ENCODE measurements around the gene L3MBTL4. TPM values are rescaled to one million over a fixed set of nuclear protein-coding genes. Genes with fewer than 3 reads are reported as not detected.
"Not testable (repeated sequence)": the region's sequence is repeated elsewhere in the genome, so short reads cannot be mapped to it uniquely, and the experiment has no call there.

The L3MBTL4 gene
- total and polyA plus RNA-seq, 5 donors, result 4.9 to 36.9 (median 31.4) TPM

DNA sequence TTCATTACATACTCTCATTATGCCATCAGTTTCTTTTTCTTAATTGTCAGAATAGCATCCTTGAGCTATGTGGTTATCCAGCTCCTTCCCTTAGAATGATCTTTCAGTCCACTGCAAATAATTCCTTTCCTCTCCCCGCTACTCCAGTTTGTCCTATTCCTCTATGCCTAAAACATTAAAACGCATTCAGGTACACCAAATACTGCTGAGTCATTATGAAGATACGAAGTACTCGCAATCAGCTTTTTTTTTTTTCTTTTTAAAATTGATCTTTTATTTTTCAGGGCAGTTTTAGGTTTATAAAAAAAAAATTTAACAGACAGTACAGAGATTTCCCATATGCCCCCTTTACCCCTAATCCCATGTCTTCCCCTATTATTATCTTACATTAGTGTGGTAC lies 354.6 kb downstream of the L3MBTL4 start:
- ATAC-seq (no peak), DNase-seq (no peak)
- H3K4me1 ChIP-seq (ENCODE audit: control insufficient read depth, insufficient read depth, low read length), result peaks cover 7% of the 10 kb centered on the region
- no peak overlapping the region for H3K27ac ChIP-seq (ENCODE audit: low read length)
- H3K9me3 ChIP-seq (ENCODE audit: control insufficient read depth, low read length), result no peaks in the 10 kb centered on the region
- no peak overlapping the region for H3K4me3 ChIP-seq (ENCODE audit: low read length)
- intact Hi-C loops (cut with DNase I), result no loop called here
- 92% methylated on average over 4 of the region's 4 CpGs for WGBS
- H3K27me3 ChIP-seq (ENCODE audit: control insufficient read depth, insufficient read depth), result no peaks in the 10 kb centered on the region

DNA sequence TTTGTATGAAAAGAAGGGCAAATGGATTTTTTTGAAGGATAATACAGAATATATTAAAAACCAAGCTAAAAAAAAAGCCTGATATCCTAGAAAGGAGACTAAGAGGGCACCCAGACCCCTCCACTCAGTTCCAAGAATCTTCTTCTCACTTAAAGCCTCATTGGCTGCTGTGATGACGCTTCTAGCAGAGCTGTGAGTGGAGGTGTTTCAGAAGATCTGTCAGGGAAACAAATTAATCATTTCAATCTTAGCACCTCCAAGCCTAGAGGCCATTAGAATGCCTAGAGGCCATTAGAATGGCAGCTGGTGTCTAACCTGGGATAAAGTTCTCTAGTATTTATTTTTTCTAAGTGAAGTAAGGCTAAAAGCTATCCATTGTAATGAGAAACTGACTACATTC lies 355.2 kb downstream of the L3MBTL4 start:
- intact Hi-C loops (cut with DNase I), result no loop called here
- Histone ChIP-seq H3K27ac (ENCODE audit: low read length) (peak overlapping the region; percentile 92), H3K9me3 (ENCODE audit: control insufficient read depth, low read length) (no peaks in the 10 kb centered on the region), H3K27me3 (ENCODE audit: control insufficient read depth, insufficient read depth) (no peaks in the 10 kb centered on the region), H3K4me1 (ENCODE audit: control insufficient read depth, insufficient read depth, low read length) (peaks cover 7% of the 10 kb centered on the region), H3K4me3 (ENCODE audit: low read length) (no peak overlapping the region)
- WGBS, result 56% methylated on average over 1 of the region's 1 CpG
- ATAC-seq (peak in 1 of 2 donors; percentile 66), DNase-seq (no peak)

GRCh38 chr18:6058941-6059340 lies 355.8 kb downstream of the L3MBTL4 start:
- H3K4me3 ChIP-seq (ENCODE audit: low read length), result no peak overlapping the region
- peak; percentile 93 to 95 for ATAC-seq
- 41% methylated on average over 6 of the region's 6 CpGs for WGBS
- H3K4me1 ChIP-seq (ENCODE audit: control insufficient read depth, insufficient read depth, low read length), result peaks cover 7% of the 10 kb centered on the region
- DNase-seq, result peak; percentile 37 to 70 (median 64)
- H3K27ac ChIP-seq (ENCODE audit: low read length), result peak overlapping the region; percentile 39
- no peaks in the 10 kb centered on the region for H3K27me3 ChIP-seq (ENCODE audit: control insufficient read depth, insufficient read depth)
- H3K9me3 ChIP-seq (ENCODE audit: control insufficient read depth, low read length), result no peaks in the 10 kb centered on the region
- intact Hi-C loops (cut with DNase I), result no loop called here

GRCh38 chr18:6057604-6058003 lies 357.1 kb downstream of the L3MBTL4 start:
- no peak for DNase-seq
- WGBS, result 64% methylated on average over 3 of the region's 3 CpGs
- no peak overlapping the region for H3K4me3 ChIP-seq (ENCODE audit: low read length)
- no peaks in the 10 kb centered on the region for H3K9me3 ChIP-seq (ENCODE audit: control insufficient read depth, low read length)
- no peaks in the 10 kb centered on the region for H3K27me3 ChIP-seq (ENCODE audit: control insufficient read depth, insufficient read depth)
- no peak overlapping the region for H3K27ac ChIP-seq (ENCODE audit: low read length)
- ATAC-seq, result no peak
- H3K4me1 ChIP-seq (ENCODE audit: control insufficient read depth, insufficient read depth, low read length), result peaks cover 7% of the 10 kb centered on the region
- intact Hi-C loops (cut with DNase I), result no loop called here

DNA sequence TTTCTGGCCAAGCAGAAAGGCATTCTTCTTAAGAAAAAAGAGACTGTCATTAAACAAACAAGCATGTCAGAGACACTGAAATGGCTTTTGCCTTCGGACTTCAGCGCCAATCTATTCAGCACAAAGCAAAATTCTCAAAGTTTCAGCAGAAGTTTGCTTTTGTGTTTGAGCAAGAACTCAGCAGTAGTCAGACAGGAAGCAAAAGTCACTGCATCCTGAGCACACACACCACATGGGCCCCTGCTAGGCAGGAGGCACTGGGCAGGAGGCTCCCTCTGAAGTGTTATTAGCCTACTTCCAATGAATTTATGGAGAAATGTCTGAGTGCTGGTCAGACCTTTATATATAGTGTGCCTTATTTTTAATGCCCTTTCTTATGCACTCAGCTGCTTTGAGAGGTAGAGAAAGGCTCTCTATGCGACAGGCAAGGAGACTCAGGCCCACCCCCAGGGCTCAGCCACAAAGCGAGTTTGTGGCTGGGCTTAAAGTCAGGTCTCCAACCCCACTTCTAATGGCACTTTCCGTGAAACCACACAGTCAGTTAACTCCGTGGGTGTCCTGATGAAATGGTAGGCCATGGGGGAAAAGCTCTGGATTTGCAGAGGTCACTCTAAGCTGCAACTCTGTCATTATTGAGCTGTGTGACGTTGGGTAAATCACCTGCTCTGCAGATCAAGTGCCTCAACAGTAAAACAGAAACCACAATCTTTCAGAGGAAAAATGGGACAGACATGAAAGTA lies 358.4 kb downstream of the L3MBTL4 start:
- 55% methylated on average over 7 of the region's 7 CpGs for WGBS
- peaks cover 7% of the 10 kb centered on the region for H3K4me1 ChIP-seq (ENCODE audit: control insufficient read depth, insufficient read depth, low read length)
- intact Hi-C loops (cut with DNase I), result no loop called here
- ATAC-seq (no peak), DNase-seq (no peak)
- no peaks in the 10 kb centered on the region for H3K9me3 ChIP-seq (ENCODE audit: control insufficient read depth, low read length)
- no peaks in the 10 kb centered on the region for H3K27me3 ChIP-seq (ENCODE audit: control insufficient read depth, insufficient read depth)
- H3K27ac ChIP-seq (ENCODE audit: low read length), result peak overlapping the region; percentile 67
- no peak overlapping the region for H3K4me3 ChIP-seq (ENCODE audit: low read length)

DNA sequence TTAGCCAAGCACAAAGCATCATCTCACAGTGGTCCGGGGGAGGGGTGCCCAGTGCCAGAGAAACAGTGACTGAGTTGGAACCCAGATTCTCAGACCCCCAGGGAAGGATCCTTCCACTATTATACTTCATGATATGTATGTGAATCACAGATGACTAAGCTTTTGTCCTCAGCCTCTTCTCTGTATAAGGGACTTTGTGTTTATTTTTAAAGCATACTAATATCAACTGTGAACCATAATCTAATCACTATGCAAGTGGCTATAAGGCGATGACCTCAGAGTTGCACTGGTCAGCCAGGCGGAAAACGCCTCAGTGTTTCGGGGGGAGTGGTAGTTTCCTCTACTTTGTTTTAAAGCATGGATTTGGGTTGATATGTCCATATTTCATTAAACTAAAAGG lies 359.0 kb downstream of the L3MBTL4 start:
- intact Hi-C loops (cut with DNase I), result no loop called here
- peaks cover 7% of the 10 kb centered on the region for H3K4me1 ChIP-seq (ENCODE audit: control insufficient read depth, insufficient read depth, low read length)
- no peak overlapping the region for H3K27ac ChIP-seq (ENCODE audit: low read length)

GRCh38 chr18:6054256-6054842 lies 360.4 kb downstream of the L3MBTL4 start:
- intact Hi-C loops (cut with DNase I), result no loop called here
- Histone ChIP-seq H3K27ac (ENCODE audit: low read length) (peak overlapping the region; percentile 12), H3K27me3 (ENCODE audit: control insufficient read depth, insufficient read depth) (no peaks in the 10 kb centered on the region), H3K9me3 (ENCODE audit: control insufficient read depth, low read length) (no peaks in the 10 kb centered on the region), H3K4me1 (ENCODE audit: control insufficient read depth, insufficient read depth, low read length) (peaks cover 7% of the 10 kb centered on the region), H3K4me3 (ENCODE audit: low read length) (no peak overlapping the region)
- peak; percentile 46 to 50 for ATAC-seq
- DNase-seq, result peak; percentile 23 to 59 (median 51)
- WGBS, result 65% methylated on average over 9 of the region's 9 CpGs

More for the DNA sequence above, 359.0 kb downstream of the L3MBTL4 start:
- WGBS, result 34% methylated on average over 5 of the region's 5 CpGs
- H3K4me3 ChIP-seq (ENCODE audit: low read length), result no peak overlapping the region
- DNase-seq (no peak), ATAC-seq (peak in 1 of 2 donors; percentile 30)
- H3K9me3 ChIP-seq (ENCODE audit: control insufficient read depth, low read length), result no peaks in the 10 kb centered on the region
- no peaks in the 10 kb centered on the region for H3K27me3 ChIP-seq (ENCODE audit: control insufficient read depth, insufficient read depth)

DNA sequence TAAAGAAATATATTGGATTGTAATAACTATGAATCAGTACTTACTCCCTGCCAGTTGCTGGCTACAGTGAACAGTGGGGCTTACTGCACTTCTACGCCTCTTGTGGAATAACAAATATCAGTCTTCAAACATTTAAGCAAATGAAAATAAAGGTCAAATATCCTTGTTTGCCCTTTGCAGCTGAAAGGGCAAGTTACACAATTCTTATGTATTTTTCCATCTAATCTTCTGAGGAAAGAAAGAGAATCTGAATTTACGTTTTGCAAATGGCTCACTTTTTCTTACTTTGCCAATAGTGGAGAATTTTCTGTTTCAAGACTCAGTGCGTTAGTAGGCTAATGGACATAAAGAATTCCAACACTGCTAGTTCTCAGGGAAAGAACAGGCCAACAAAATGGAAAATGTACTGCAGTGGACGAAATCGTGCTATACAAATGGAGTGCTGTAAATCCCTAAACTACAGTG lies 362.2 kb downstream of the L3MBTL4 start:
- Histone ChIP-seq H3K4me3 (ENCODE audit: low read length) (no peak overlapping the region), H3K27me3 (ENCODE audit: control insufficient read depth, insufficient read depth) (no peaks in the 10 kb centered on the region), H3K4me1 (ENCODE audit: control insufficient read depth, insufficient read depth, low read length) (peaks cover 7% of the 10 kb centered on the region), H3K27ac (ENCODE audit: low read length) (no peak overlapping the region), H3K9me3 (ENCODE audit: control insufficient read depth, low read length) (no peaks in the 10 kb centered on the region)
- intact Hi-C loops (cut with DNase I), result no loop called here
- ATAC-seq (no peak), DNase-seq (no peak)
- 81% methylated on average over 5 of the region's 5 CpGs for WGBS

DNA sequence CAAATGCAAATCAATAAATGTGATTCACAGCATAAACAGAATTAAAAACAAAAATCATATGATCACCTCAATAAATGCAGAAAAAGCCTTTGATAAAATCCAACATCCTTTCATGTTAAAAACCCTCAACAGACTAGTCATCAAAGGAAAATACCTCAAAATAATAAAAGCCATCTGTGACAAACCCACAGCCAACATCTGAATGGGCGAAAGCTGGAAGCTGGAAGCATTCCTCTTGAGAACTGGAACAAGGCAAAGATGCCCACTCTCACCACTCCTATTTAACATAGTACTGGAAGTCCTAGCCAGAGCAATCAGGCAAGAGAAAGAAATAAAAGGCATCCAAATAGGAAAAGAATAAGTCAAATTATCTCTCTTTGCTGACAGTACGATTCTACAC lies 367.1 kb downstream of the L3MBTL4 start:
- H3K4me3 ChIP-seq (ENCODE audit: low read length); H3K27me3 ChIP-seq (ENCODE audit: control insufficient read depth, insufficient read depth); ATAC-seq; H3K9me3 ChIP-seq (ENCODE audit: control insufficient read depth, low read length); intact Hi-C loops (cut with DNase I); DNase-seq; H3K4me1 ChIP-seq (ENCODE audit: control insufficient read depth, insufficient read depth, low read length); H3K27ac ChIP-seq (ENCODE audit: low read length): not testable (repeated sequence)
- WGBS, result 89% methylated on average over 2 of the region's 2 CpGs

GRCh38 chr18:6044773-6045172 lies 369.9 kb downstream of the L3MBTL4 start:
- Histone ChIP-seq H3K4me1 (ENCODE audit: control insufficient read depth, insufficient read depth, low read length) (no peaks in the 10 kb centered on the region), H3K27ac (ENCODE audit: low read length) (no peak overlapping the region), H3K27me3 (ENCODE audit: control insufficient read depth, insufficient read depth) (no peaks in the 10 kb centered on the region), H3K4me3 (ENCODE audit: low read length) (no peak overlapping the region), H3K9me3 (ENCODE audit: control insufficient read depth, low read length) (no peaks in the 10 kb centered on the region)
- intact Hi-C loops (cut with DNase I), result no loop called here
- no peak for DNase-seq
- ATAC-seq, result no peak

DNA sequence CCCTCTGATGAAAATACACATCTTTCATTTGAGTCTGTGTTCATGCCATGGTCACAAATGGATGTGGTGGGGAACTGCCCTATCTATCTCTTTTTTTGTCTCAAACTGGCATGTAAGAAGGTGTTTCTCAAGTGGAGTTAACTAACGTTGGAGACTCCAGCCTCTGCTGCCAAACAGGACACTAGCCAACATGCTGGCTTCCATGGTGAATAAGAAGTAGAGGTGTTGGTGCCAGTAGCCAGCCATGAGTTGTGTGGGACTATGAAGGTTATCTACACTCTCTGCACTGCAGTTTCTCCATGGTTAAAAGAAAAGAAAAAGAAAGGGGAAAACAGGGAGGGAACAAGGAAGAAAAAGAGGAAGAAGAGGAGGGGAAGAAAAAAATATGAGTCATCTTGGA lies 370.4 kb downstream of the L3MBTL4 start:
- H3K27me3 ChIP-seq (ENCODE audit: control insufficient read depth, insufficient read depth), result no peaks in the 10 kb centered on the region
- ATAC-seq, result peak; percentile 71 to 72
- 44% methylated on average over 1 of the region's 1 CpG for WGBS
- peak in 2 of 3 donors; percentile 17 to 53 for DNase-seq
- no peak overlapping the region for H3K4me3 ChIP-seq (ENCODE audit: low read length)
- H3K9me3 ChIP-seq (ENCODE audit: control insufficient read depth, low read length), result no peaks in the 10 kb centered on the region
- no peak overlapping the region for H3K27ac ChIP-seq (ENCODE audit: low read length)
- intact Hi-C loops (cut with DNase I), result no loop called here
- no peaks in the 10 kb centered on the region for H3K4me1 ChIP-seq (ENCODE audit: control insufficient read depth, insufficient read depth, low read length)
